Smooth muscle cell of the brain vasculature (primary cell): ENCODE measurements around the gene SSBP1.
"Not testable (repeated sequence)": the region's sequence is repeated elsewhere in the genome, so short reads cannot be mapped to it uniquely, and the experiment has no call there.

ENCODE experiments used
- DNase-seq: peaks from one replicate; pipeline ENCODE4 v3.0.0-alpha.2; 2012; ENCODE audit warnings: low read depth, low spot score

Gene SSBP1

DNA sequence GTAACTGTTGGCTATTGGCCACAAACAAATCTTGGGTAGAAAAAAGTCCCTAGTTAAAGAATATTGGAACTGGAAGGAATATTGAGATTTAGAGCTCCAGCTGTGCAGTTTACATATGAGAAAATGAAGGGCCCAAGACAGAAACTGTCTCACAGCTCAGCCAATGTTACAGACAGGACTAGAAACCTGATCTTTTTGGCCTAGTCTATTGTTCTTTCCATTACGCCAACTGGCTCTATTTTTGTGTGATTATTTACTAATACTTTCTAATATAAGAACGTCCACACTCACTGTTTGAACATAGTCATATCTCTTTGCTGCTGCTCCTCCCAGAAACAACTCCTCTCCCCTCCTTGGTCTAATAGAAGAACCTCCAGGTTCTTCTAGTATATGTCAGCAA is 28.8 kb upstream of the SSBP1 start:
- DNase-seq, result no peak

DNA sequence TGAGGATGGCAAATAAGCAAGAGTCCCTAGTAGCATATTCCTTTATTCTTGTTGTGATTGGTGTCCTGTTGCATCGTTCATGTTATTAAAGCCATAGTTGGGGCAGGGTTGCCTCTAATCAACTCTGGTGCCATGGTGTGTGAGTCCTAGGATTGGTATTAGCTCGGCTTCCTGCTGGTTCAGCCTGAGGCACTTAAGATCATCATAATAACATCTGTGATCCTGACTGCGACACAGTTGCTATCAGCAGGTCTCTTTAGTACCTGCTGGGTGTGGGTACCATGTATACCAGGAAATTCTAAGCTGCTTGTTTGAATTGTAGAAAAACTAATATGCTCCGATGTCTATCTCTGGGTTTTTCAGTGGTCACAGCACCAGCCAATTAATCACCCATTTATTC is 28.4 kb upstream of the SSBP1 start:
- DNase-seq, result no peak

GRCh38 chr7:141710301-141710700 is 27.9 kb upstream of the SSBP1 start:
- DNase-seq, result no peak

DNA sequence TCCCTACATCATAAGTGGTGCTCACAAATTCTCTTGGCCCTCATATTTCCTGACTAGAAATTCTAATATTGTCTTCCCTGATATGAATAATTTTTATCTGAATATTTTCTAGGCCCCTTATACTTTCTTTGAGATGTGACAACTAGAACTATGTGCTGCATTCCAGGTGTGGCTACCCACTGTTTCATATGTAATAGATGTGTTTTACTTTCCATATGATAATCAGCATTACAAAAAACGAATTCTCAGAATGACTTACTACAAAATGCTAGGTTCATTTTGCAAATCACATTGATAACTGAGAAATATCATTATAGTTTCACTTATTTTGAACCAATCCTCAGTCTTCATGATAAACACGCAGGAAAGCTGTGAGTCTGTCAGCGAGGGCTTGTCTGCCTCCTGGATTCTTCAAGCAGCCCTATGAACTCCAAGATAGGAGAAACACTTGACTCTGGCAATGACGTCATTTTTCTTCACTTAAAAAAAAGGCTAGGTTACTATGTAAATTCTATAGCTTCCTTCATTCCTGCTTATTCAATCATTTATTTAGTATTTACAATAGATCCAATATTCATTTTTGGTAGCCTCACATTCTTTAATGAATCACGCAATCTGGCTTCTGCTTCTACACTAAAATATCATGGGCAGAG is 25.4 kb upstream of the SSBP1 start:
- no peak for DNase-seq

DNA sequence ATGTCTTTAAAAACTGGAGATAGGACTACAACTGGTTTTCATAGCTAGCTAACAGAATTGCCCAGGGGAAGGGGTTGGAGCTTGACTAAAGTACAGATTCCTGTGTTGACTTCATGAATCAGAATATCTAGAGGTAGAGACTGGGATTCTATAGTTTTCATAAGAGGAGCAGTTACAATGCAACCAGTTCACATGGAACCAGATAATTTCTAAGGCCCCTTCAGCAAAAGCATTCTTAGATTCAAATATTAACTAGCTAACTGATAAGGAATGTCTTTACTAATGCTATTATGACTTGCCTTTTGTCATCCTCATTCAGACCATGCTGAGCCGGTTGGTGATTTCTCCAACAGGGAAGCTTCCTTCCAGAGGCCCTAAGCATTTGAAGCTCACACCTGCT is 24.3 kb upstream of the SSBP1 start:
- no peak for DNase-seq

DNA sequence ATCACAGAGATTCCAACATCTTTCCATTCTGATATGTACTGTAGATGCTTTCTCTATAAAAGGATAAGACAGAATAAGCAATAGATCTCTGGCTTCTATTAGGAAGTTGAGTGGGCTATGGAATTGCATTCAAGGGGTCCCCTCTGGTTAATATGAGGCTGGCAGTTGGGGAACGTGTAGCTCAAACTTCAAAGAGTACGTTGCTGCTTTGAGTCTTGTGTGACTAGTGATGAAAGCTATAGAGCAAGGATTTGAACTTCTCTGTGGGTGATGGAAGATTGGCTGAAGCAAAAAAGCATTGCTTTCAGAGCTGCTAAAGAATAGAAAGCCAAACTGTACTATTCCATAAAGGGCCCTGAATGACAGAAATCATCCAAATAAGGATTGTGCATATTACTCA is 23.6 kb upstream of the SSBP1 start:
- no peak for DNase-seq

DNA sequence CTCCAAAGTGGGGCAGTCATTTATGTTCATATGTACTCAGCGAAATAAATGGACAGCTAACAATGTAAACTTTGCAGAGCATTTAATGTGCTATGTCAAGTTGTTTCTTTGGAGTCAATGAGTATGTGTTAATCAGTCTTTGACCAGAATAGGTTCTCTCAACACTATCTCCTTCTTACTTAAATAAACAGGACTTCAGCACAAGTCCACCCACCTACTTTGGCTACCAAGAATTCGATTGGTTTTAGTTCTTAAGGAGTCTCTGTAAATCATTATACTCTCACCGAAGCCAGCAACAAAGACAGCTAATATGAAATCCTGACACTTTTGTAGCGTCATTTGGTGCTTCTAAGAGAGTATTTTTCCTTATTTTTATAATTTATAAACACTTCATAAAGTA is 23.1 kb upstream of the SSBP1 start:
- DNase-seq, result no peak

- DNase-seq, result no peak
Observed at GRCh38 chr7:141715794-141716689, 22.1 kb upstream of the SSBP1 start.

DNA sequence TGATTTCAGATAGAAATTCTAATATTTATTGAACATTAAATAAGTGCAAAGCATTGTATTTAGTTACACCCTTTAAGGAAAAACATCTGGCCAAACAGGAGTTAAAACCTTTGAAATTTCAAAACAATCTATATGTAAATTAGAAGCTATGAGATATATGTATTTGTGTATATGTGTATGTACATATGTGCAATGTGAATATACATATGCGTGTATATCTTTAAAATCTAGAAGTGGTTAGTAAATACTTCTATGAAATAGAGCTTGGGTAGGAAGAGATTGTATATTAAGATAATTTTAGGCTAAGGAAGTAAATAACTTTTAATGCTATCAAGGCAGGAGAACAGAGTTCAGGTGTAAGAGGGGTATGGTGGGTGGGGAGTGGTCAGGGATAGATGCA is 20.7 kb upstream of the SSBP1 start:
- DNase-seq, result no peak

GRCh38 chr7:141722529-141722928 is 15.6 kb upstream of the SSBP1 start:
- no peak for DNase-seq

- no peak for DNase-seq
Observed at GRCh38 chr7:141729020-141729419, 9.1 kb upstream of the SSBP1 start.

DNA sequence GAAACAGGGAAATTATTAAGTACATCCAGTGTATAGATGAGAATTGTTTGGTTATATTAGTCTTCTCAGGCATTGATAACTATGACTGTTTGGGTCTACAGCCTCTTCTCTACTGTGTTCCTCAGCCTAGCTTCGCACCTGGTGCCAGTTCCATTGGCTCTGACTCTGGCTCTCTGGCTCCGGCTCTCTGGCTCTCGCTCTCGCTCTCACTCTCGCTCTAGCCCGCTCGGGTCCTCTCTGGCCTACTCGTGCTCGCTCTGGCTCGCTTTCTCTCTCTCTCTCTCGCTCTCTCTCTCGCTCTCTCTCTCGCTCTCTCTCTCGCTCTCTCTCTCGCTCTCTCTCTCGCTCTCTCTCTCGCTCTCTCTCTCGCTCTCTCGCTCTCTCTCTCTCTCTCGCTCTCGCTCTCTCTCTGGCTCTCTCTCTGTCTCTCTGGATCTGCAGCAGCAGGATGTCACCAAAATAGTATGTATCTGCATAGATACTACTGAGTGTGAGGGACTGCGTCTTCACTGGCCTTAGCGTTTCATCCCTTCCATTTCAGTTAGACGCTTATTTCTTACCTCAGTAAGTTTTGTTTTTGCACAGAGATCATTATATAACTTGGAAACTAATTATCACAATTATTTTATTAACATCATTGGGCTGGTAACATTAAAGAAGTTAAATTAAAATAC is 6.5 kb upstream of the SSBP1 start:
- no peak for DNase-seq

- no peak for DNase-seq
Observed at GRCh38 chr7:141737118-141737835, 881 bp upstream of the SSBP1 start.

GRCh38 chr7:141738592-141739013 is 445 bp downstream of the SSBP1 start:
- DNase-seq, result no peak

DNA sequence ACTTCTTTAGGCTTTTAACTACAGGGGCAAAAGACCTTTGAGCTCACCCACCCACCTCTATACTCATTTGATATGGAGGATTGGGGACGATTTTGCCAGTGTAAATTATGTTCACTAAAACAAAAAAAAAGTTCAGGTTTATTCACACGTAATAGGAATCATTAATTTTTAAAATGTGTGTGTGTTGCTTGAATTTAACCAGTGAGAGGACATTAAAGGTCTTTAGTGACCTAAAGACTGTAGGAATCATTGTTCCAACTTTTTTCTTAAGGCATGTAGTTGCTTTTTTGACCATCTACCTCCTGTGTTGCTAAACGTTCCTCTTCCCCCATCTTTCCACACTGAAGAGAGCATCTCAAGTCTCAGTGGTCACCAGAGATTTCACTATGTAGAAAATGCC is 1.1 kb downstream of the SSBP1 start:
- DNase-seq, result no peak

- no peak for DNase-seq
Observed at GRCh38 chr7:141742229-141742628, 4.1 kb downstream of the SSBP1 start.

- no peak for DNase-seq
Observed at GRCh38 chr7:141744131-141744530, 6.0 kb downstream of the SSBP1 start.

DNA sequence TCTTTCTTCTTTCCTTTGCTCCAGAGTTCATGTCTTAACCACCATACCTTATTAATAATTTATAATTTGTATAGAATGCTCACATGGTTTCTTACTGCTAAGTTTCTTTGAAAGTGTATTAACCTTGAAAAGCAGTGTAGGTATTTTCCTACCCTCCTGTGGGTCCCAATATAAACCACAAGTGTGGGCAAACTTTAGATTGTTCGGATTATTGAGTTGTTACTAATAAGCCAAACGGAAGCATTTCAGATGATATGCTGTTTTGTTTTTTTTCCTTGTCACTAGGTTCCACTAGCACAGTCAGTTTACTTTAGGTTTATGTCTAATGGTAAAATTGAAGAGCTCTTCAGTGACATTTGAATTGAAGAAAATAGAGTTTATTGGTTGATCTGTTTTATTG is 10.2 kb downstream of the SSBP1 start:
- DNase-seq, result no peak

DNA sequence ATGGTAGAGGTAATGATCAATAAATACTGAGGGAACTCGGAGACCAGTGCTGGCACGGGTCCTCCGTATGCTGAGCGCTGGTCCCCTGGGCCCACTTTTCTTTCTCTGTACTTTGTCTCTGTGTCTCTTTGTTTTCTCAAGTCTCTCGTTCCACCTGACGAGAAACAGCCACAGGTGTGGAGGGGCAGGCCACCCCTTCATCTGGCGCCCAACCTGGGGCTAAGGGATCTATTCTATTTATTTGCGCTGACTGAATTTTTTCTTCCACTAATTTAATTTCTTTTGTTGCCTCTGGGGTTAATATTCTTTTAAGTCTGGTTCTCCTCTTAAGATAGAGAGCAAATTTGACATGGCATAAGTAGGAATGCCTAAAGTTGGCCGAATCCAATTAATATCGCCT is 13.7 kb downstream of the SSBP1 start:
- not testable (repeated sequence) for DNase-seq

DNA sequence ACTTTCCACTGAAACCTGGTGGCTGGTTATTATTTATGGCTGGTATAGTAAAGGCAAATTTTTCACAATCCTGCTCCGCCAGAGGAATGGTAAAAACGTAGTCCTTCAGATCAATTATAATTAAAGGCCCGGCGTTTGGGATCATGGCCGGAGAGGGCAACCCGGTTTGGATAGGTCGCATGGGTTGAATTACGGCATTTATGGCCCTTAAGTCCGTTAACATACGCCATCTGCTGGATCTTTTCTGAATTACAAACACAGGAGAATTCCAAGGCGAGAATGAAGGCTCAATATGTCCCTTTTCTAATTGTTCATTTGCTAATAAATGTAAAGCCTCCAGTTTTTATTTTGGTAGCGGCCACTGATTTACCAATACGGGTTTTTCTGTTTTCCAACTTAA is 14.5 kb downstream of the SSBP1 start:
- DNase-seq, result no peak

- DNase-seq, result no peak
Observed at GRCh38 chr7:141754939-141755338, 16.8 kb downstream of the SSBP1 start.

GRCh38 chr7:141763797-141764196 is 25.6 kb downstream of the SSBP1 start, which contains the start of gene TAS2R3:
TAS2R3 (plus strand) TSS chr7:141764097; CDS start chr7:141764159, 62 bp downstream.
- DNase-seq, result no peak
